GM21367 (cell line): ENCODE data around the gene PEX3.

ENCODE experiments used
- ATAC-seq: cut with Tn5 transposase; IDR thresholded peaks from one replicate; pipeline ENCODE4 v1.9.1; 2021; ENCODE audit not compliant: unreplicated experiment

Gene PEX3

DNA sequence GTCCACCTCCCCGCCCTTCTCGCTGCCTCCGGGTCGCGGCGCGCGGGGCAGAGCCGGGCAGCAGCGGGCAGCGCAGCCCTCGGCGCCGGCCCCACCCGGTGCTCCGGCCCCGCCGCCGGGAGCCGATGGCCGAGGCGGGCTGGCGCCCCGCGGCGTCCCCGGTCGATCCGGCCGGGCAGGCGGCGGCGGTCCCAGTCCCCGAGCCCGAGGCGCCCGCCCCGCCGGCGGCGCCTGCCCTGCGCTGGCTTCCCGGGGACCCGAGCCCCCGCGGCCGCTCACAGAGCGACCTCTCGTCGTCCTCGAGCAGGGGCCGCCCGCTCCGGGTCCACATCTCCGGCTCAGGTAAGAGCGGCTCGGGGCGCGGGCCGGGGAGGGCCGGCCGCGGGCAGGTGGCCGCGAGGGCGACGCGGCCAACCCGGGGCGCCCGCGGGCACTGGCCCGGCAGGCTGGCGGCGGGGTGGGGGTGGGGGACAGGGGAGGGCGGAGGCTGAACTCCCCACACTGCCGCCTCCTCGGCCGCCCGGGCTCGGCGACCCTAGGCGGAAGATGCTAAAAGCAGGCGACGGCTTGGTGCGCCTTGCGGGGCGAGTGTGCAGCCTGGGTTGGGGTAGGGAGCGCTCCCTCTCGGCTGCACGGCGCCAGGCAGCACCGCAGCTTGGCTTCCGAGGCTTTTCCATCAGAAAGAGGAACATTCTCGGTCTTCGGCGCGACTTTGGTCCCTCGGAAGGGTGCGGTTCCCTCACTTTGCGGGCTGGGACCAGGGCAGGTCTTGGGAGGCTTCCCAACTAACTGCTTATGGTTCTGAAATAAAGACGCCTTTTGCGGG lies 86.5 kb downstream of the PEX3 start:
- ATAC-seq, result peak; percentile 59

DNA sequence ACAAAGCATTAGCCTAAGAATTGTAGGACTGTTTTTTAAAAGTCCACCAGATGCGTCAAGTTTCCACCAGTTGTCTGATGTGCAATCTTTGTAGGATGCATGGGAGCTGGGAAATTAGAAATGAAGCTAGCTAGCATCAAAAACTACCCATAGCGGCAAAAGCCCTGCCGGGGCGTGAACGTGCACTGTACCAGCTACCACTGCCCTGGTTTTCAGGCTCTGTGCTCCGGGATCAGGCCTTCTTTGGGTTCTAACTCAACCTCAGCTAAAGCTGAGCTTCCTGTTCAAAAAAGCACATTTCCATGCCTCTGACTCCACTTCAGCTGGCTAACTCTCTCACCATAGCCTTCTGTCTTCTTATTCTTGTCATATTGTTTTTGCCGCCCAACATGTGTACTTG lies 87.8 kb downstream of the PEX3 start:
- no peak for ATAC-seq

DNA sequence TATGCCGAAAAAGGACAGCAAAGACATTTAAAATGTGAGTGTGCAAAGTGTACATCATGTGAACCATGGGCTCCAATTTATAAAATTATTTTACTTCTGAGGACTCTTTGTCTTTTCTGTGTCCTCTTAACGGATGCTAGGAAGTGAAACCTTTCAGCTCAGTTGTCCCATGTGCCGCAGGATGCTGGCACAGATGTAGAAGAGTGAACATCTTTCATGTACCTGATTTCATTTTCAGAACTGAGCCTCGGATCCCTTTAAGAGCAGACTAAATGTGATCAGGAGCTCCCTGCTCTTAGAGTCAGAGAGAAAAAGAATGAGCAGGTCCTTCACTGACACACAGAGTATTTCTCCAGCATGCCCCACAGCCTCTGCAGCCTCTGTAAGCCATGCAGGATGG lies 88.5 kb downstream of the PEX3 start:
- no peak for ATAC-seq

DNA sequence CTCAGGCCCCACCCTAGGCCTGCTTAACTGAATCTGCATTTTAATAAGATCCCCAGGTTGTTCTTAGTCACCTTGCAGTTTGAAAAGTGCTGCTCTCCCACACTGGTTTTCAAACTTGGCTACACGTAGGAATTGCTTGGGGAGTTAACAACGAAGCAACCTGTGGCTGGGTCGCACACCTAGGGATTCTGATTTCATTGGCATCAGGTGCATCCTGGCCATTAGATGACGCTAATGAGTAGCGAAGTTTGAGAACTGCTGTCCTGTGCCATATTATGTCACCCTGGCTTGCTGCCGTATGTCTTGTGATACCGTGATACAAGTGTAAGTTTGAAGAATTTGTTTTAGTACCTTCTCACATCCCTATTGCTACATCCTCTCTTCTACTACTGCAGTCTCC lies 89.1 kb downstream of the PEX3 start:
- no peak for ATAC-seq

DNA sequence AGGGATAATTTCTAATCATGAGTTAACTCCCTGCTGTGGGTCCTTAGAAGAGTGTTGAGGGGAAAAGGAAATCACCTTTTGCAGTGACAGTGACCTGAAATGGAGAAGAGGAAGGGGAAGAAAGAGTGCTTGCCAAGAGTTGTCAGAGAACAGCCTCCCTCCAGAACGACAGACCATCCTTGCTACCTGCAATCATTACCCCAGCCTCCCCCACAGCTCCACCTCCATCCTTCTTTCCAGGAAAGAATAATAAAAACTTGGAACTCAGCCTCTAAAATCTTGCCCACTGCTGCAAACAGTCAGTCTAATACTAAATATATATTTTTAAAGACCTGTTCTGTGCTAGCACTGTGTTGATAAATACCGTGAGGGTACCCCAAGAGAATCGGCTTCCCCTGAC lies 89.6 kb downstream of the PEX3 start:
- no peak for ATAC-seq
